Epidermal melanocyte (primary cell): ENCODE measurements around the gene TMEM140.
"Not testable (repeated sequence)": the region's sequence is repeated elsewhere in the genome, so short reads cannot be mapped to it uniquely, and the experiment has no call there.

Experiments used
- DNase-seq: peaks from one replicate; pipeline ENCODE4 v3.0.0; 2011; ENCODE audit warnings: low spot score; ENCODE audit not compliant: insufficient read length

TMEM140 gene

DNA sequence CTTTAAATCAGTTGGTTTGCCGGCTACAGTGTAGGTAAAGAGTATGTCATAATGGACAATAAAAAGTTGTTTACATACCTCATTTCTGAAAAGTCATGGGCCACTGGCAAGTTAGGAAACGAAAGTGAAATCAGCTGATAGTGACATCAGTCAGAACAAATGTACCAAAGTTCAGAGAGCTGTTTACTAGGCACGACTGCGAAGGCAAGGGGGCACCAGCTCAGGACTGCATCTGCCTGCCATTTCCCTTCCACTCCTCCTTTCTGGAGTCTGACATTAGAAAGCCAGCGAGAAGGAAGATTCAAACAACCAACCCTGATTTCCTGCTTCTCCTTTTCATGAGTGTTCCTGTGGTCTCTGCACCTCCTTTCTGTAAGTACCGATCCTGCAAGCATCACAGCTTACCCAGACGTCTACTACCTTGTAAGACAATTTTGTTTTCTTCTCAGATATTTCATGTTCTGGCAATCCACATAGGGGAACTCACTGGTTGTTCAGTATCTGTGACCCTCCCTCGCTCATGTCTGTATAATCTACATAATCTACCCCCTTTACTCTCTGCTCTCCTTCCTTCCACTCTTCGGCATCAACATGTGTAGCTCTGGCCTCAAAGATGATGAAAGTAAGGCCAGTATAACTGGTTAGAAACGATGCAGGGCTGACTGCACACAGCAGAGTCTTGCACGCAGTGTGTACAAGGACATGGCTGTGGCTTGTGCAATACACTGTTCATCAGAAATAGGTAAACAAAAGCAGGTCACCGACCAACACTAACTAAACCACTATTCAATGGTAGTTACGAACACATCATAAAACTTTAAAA, at the start of gene TMEM140:
Gene TMEM140 (plus strand): TSS at position 174 of the 823 bp plus-strand sequence. CDS start 16,370 bp downstream, outside the sequence.
- no peak for DNase-seq

DNA sequence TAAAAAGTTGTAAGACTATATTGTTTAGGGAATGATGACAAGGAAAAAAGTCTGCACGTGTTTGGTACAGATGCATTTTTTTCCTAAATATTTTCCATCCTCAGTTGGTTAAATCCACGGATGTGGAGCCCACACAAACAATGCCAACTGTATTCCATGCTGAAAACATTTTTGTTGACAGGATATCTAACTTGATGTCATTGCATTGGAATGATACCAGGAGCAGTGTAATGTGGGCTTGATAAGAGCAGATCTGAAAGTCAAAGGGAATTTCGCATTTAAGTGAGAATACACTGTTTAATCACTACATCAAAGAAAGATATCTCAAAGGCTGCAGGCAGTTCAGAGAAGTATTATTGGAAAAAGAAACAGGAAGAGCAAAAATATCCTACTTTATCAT, 49.5 kb upstream of the TMEM140 start:
- no peak for DNase-seq

DNA sequence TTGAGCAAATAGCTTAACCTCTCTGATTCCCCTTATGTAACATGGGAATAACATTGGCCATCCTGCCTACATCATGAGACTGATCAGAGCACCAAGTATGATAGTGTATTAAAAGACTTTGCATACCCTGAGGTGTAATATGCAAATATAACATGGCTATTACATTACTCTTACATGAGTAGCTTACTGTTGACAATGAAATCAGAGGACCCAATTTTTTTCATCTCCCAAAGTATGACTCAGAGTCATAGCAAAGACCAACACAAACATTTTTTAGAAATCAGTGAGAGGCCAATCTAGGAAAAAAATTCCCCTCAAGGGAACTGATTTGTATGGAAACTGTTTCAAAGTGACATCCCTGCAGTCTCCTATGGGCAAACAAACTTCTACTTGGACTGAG, 47.0 kb upstream of the TMEM140 start:
- DNase-seq: no peak

DNA sequence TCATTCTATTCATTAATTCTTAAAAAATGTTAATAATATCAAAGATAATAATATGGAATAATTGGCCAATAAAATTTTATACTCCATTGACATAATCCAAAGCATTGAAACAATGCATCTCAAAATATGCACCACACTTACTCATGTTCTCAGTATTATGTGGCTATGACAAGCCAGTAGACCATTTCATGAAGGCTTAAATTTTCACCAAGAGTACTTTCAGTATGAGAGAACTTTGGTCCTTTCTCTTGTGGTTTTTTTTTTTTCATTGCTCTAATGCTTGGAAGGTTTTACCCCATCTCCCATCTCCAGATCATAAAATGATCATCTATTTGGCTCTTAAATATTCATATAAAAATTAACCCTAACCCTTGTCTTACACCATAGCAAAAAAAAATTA, 45.5 kb upstream of the TMEM140 start:
- DNase-seq: no peak

DNA sequence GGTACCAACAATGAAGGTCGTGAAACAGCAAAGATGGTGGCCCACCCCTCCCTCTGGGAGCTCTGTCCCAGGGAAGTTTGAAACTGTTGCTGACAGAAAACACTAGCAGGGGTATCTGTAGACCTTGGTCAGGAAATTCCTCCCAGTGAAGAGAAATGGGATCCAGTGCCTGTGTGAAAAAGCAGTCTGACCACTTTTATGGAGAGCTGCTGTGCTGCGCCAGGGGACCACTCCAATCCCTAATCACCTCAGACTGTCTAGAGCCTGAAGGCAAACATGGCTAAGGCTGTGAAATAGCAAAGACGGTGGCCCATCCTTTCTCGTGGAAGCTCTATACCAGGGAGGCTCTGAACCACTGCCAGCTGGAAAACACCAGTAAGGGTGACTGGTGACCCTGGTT, 38.3 kb upstream of the TMEM140 start:
- no peak for DNase-seq

DNA sequence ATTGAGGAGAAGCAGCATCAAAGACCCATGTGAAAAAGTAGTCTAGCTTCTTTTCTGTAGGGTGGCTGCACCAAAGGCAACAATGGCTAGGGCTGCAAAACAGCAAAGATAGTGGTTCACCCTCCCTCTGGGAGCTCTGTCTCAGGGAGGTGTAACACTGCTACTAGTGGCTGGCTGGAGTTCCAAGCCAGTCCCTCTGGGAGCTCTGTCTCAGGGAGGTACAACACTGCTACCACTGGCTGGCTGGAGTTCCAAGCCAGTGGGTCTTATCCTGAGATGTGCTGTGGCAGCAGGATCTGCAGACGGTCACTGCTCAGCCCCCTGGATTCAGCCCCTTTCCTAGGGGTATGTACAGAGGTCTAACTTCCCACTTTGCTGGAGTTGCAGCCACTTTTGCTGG, 37.9 kb upstream of the TMEM140 start:
- DNase-seq: no peak

DNA sequence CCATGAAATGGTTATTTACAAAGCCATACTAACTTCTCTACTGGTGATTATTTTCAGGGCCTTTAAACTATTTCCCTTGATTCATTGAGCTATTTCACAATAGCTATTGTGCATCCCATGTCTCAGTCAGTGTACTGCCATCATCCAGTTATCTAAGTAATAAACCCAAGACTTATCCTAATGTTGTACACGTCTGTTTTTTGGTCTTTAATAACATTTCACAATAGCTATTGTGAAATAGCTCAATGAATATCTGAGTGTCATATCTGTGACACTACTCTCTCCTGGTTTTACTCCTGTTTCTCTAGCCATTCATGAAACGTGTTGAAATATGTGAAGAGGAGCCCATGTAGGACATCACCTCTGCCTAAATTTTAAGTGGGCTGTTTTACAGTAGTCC, 36.5 kb upstream of the TMEM140 start:
- no peak for DNase-seq

DNA sequence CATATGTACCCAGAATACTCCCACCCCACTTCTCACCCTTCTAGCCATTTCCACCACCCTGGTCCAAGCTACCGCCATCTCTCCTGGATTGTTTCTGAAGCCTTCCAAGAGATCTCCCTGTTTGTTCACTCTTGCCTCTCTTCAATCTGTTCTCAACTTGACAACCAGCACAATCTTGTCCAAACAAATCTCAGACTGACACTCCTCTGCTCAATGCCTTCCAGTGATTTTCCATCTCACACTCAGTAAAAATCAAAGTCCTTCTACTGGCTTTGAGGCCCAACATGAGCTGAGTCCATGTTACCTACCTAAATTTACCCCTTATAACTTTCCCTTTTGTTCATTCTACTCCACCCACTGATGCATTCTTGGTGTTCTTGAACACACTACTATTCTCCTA, 33.2 kb upstream of the TMEM140 start:
- DNase-seq: no peak

DNA sequence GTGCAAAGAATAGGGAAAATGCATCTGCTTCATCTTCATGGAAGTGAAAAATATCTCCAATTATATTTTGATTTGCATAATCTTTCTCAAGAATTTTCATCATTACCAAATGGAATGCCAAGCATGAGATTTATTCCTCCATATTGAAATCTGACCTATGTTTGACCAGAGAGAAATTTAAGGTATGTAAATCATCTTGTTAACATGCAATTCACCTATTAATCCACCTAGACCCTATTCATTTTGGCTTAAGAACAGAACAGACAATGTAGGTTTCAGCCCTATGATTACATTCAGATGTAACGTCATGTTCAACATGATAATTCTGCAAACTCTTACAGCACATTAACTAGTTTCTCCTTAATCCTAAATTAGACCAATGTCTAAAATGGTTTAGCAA, 30.8 kb upstream of the TMEM140 start:
- no peak for DNase-seq

DNA sequence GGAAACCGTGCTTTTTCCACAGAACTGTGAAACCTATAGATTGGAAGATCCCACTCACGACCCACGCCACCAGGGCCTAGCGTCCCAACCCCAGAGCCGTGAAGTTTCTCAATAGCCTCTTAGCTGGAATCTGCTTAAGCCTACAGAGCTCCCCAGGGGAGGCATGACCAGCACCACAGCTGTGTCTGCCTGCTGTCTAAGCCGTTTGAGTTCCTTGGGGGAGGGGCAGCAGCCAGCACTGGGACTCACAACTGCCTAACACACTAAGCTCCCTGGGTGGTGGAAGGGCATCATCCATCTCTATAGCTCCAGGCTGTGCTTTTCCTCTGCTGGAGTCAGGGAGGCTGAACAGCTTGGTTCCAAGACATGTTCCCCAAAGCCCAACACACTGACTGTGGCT, 26.0 kb upstream of the TMEM140 start:
- no peak for DNase-seq

DNA sequence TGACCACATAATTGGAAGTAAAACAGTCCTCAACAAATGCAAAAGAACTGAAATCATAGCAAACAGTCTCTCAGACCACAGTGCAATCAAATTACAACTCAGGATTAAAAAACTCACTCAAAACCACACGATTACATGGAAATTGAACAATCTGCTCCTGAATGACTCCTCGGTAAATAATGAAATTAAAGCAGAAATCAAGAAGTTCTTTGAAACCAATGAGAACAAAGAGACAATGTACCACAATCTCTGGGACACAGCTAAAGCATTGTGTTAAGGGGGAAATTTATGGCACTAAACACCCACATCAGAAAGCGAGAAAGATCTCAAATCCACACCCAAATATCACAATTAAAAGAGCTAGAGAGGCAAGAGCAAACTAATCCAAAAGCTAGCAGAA, 23.2 kb upstream of the TMEM140 start:
- not testable (repeated sequence) for DNase-seq

DNA sequence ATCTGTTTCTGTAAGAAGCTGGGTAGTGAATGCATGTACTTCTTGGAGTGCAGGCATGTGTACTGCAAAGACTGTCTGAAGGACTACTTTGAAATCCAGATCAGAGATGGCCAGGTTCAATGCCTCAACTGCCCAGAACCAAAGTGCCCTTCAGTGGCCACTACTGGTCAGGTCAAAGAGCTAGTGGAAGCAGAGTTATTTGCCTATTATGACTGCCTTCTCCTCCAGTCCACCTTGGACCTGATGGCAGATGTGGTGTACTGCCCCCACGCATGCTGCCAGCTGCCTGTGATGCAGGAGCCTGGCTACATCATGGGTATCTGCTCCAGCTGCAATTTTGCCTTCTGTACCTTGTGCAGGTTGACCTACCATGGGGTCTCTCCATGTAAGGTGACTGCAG, 18.9 kb upstream of the TMEM140 start:
- DNase-seq: no peak

DNA sequence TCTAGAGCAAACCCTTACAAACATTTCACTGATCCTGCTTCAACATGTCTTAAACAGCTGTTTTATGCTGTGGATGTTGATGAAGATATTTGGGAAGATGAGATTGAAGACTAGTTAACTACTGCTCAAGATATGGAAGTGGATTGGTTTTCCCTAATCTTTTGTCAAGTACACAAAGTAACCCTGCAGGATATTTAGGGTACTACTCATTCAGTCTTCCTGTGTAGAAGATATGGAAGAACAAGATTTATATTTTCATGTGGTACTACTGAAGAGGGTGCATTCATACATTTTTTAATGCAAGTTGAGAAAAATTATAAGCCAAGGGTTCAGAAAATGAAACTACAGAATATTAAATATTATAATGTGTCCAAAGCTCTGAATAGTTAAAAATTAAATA, 18.3 kb upstream of the TMEM140 start:
- DNase-seq: no peak

DNA sequence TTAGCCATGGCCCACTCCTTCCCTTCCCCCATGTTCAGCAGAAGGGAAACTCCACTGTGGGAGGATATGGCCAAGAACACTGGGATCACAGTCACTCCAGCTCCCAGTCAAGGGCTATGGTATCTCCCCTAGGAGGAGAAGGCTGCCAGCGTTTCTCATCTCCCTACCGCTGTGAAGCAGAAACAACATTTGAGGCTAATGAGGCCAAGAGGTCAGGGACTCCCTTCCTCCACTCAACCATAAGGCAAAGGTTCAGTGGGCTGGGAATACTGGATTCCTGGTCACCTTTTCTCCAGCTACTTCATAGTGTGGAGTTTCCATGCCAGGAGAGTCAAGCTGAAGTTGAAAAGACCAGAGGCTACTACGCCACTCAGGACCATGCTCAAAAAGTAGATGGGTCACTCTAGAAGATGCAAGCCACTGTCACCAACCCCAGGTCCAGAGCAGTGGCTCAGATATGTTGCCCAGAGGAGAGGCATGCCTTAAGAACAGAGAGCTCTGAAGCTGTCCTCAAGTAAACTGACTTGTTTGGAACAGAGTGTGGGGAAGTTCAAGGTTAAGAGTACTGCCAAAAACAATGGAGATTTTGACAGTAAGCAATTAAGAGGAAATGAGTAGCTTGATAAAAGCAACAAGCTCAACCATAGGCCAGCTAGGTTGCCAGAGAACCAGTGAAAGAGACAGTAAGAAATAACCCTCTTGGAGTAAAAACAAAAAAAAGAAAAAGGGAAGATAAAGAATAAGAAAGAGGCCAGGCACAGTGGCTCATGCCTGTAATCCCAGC, 3.8 kb upstream of the TMEM140 start:
- DNase-seq: no peak

DNA sequence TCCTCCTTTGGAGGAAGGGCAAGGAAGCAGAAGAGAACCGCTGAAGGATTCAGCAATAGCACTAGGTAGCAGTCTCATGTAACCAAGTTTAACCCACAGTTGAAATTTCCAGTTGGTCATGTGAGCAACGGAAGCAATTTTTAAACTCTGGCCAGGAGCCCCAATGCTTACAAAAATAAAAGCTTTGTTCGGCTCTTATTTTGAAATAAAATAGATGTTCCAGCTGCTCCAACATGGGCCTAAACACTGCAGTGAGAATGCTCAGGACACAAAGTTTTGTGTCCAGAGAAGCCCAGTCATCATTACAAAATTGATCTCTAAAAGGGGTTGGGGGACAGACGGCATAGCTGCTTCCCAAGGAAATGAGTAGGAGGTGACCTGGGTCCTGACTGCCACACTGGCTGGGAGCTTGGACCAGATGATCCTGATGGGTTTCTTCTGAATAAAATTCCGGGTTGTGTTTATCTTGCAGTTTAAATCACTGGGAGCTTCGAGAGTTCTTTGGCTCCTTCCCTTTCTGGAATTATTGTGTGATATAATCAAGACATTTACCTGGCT, 452 bp upstream of the TMEM140 start:
- DNase-seq: no peak

DNA sequence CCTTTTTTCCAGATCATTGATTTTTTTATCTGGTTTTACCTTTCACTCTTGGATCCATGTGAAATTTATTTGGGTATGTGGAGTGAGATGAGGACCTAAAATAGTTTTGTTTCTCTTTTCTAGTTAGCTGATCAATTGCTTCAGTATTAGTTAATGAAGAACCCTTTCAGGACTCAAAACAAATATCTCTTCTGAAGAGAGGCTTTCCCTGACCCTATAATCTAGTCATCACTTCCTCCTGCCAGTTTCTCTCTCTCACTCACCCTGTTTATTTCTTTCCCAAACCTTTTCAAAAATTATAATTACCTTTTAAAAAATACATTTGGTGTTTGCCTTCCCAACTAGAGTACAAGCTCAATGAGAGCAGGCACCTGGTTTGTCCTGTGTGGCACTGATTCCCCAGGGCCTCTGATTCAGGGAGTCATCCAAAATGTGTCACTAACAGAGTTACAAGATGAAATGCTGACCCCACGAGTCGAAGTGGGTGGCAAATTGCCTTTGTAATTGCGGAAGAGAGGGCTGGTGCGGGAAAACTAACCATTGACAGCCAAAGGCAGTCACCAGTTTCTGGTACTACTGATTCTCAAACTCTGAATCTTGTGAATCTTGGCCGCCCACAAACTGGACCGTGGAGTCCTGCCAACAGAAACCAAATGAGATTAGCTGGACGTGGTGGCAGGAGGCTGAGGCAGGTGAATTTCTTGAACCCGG, 2.4 kb downstream of the TMEM140 start:
- no peak for DNase-seq

DNA sequence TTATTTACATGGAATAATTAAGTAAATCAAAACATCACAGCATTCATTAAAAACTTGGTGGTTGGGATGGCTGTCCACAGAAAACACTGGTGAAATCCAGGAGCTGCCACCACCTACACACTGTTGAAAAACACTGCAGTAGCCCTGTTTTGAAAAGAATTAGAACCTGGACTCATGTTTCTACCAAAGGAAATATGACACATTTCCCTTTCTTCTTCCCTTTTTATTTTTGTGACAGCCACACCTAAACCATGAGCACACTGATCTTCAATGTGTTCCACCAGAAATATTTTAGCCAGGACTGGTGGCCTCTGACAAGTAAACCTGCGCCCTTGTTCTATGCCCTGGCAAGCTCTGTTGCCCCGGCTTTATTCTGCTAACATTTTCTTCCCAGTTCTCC, 3.3 kb downstream of the TMEM140 start:
- DNase-seq: no peak

DNA sequence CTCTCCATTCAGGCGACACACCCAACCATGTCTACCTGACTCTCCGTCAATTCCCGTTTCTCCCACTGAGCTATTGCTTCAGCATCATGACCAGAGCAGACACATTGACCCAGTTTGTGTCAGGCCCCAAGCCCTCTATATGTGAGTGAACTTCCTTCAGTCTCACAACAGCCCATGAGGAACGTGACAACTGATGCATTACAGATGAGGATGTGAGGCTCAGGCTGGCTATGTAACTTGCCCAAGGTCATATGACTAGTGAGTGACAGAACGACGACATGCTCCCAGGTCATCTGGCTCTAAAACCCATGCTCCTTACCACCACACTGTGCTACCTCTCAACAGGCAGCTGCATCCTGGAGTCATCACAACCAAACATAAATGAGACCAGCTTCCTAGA, 3.7 kb downstream of the TMEM140 start:
- DNase-seq: no peak

DNA sequence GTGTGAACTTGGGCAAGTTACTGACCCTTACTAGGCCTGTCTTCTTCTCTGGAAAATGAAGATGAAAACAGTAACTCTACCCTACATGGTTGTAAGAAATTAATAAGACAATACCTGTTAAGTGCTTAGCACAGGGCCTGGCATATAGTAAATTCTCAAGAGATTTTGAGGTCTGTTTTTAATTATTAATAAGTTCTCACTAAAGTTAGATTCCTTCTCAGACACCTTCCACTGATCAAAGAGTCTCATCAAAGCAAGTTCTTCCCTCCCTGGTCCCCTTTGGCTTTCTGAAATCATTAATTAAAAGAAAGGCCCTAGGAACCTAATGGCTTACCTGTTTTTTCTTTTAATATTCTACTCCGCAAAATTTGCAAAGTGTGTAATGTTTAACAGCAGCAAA, 4.6 kb downstream of the TMEM140 start:
- no peak for DNase-seq

DNA sequence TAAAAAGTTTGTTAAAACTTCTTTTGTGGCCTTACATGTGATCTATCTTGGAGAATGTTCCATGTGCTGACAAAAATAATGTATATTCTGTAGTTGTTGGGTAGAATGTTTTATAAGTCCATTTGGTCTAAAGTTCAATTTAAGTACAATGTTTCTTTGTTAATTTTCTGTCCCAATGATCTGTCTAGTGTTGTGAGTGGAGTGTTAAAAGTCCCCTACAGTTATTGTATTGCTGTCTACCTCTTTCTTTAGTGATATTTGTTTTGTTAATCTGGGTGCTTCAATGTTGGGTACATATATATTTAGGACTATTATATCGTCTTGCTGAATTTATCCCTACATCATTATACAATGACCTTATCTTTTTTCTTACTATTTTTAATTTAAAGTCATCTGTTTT, 6.9 kb downstream of the TMEM140 start:
- DNase-seq: no peak

DNA sequence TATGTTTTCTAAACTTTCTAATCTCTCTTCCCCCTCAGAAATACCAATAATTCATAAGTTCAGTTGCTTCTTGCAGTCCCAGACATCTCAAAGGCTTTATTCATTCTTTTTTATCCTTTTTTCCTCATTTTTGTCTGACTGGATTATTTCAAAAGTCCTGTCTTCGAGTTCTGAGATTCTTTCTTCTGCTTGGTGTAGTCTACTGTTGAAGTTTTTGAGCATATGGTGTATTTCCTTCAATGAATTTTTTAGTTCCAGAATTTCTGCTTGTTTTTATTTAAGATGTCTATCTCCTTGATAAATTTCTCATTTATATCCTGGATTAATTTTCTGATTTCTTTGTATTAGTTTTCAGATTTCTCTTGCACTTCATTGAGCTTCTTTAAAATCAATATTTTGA, 8.4 kb downstream of the TMEM140 start:
- no peak for DNase-seq

DNA sequence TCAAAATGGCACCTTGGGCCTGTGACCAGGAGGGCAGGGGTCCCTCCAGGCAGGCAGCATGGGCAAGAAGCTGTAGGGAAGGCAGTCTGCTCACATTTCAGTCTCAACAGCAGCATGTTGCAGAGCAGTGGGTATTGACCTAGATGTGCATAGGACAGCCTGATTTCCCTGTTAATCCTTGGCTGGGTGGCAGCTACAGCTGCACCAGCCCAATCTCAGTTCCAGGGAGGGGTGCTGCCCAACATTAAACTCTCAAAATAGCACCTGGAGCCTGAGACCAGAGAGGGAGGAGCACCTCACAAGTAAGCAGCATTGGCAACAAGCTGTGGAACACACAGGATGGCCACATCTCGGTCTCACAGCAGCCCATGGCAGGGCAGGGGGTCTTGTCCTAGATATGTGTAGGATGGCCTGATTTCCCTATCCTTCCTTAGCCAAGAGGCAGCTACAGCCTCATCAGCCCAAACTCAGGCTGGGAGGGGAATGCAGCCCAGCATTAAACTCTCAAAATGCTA, 10.3 kb downstream of the TMEM140 start:
- DNase-seq: no peak
